Measurements from ENCODE around the gene NHS.

Gene NHS

GRCh38 chrX:17674601-17675000 lies 299.6 kb downstream of the NHS start:
- no peak for DNase-seq (ENCODE audit: low read depth in 2 of 2)

- no peak for DNase-seq (ENCODE audit: low read depth in 2 of 2)
Measured at GRCh38 chrX:17679261-17679660, 304.3 kb downstream of the NHS start.

GRCh38 chrX:17679820-17680219 lies 304.8 kb downstream of the NHS start:
- DNase-seq (ENCODE audit: low read depth in 2 of 2), result no peak

GRCh38 chrX:17680732-17681413 lies 305.9 kb downstream of the NHS start:
- DNase-seq (ENCODE audit: low read depth in 2 of 2), result no peak

GRCh38 chrX:17682259-17682658 lies 307.3 kb downstream of the NHS start:
- DNase-seq (ENCODE audit: low read depth in 2 of 2), result no peak

- DNase-seq (ENCODE audit: low read depth in 2 of 2), result no peak
Measured at GRCh38 chrX:17685026-17685425, 310.0 kb downstream of the NHS start.

- no peak for DNase-seq (ENCODE audit: low read depth in 2 of 2)
Measured at GRCh38 chrX:17687648-17688047, 312.6 kb downstream of the NHS start.

GRCh38 chrX:17689971-17690409 lies 315.0 kb downstream of the NHS start:
- DNase-seq (ENCODE audit: low read depth in 2 of 2), result no peak

- no peak for DNase-seq (ENCODE audit: low read depth in 2 of 2)
Measured at GRCh38 chrX:17692709-17693346, 317.8 kb downstream of the NHS start.

- no peak for DNase-seq (ENCODE audit: low read depth in 2 of 2)
Measured at GRCh38 chrX:17697191-17697590, 322.2 kb downstream of the NHS start.

GRCh38 chrX:17700976-17701375 lies 326.0 kb downstream of the NHS start:
- DNase-seq (ENCODE audit: low read depth in 2 of 2), result no peak

- no peak for DNase-seq (ENCODE audit: low read depth in 2 of 2)
Measured at GRCh38 chrX:17703201-17703600, 328.2 kb downstream of the NHS start.

GRCh38 chrX:17705211-17705610 lies 330.2 kb downstream of the NHS start:
- no peak for DNase-seq (ENCODE audit: low read depth in 2 of 2)

- no peak for DNase-seq (ENCODE audit: low read depth in 2 of 2)
Measured at GRCh38 chrX:17706676-17707075, 331.7 kb downstream of the NHS start.

- DNase-seq (ENCODE audit: low read depth in 2 of 2), result no peak
Measured at GRCh38 chrX:17707731-17708130, 332.7 kb downstream of the NHS start.

- DNase-seq (ENCODE audit: low read depth in 2 of 2), result no peak
Measured at GRCh38 chrX:17710871-17711301, 335.9 kb downstream of the NHS start.

- no peak for DNase-seq (ENCODE audit: low read depth in 2 of 2)
Measured at GRCh38 chrX:17713288-17713687, 338.3 kb downstream of the NHS start.

GRCh38 chrX:17718649-17719165 lies 343.7 kb downstream of the NHS start:
- DNase-seq (ENCODE audit: low read depth in 2 of 2), result no peak

GRCh38 chrX:17719711-17720110 lies 344.7 kb downstream of the NHS start:
- no peak for DNase-seq (ENCODE audit: low read depth in 2 of 2)

GRCh38 chrX:17721715-17722114 lies 346.7 kb downstream of the NHS start:
- DNase-seq (ENCODE audit: low read depth in 2 of 2), result no peak

GRCh38 chrX:17725181-17725580 lies 350.2 kb downstream of the NHS start:
- DNase-seq (ENCODE audit: low read depth in 2 of 2), result no peak

GRCh38 chrX:17732138-17732783 lies 357.3 kb downstream of the NHS start:
- no peak for DNase-seq (ENCODE audit: low read depth in 2 of 2)

- no peak for DNase-seq (ENCODE audit: low read depth in 2 of 2)
Measured at GRCh38 chrX:17735406-17735805, 360.4 kb downstream of the NHS start.
